K562 (cell line): ENCODE data around the gene UPK2. TPM values are rescaled to one million over a fixed set of nuclear protein-coding genes. Genes with fewer than 3 reads are reported as not detected.

Source experiments
- CCAR2 ChIP-seq: fragments of 200-400 bp; formaldehyde crosslinking; IDR thresholded peaks from 2 replicates; pipeline ENCODE4 v1.6.1; 2017; ENCODE audit warnings: mild to moderate bottlenecking, low read depth, low read length
- CEBPB ChIP-seq: fragments of 450-650 bp; IDR thresholded peaks from 2 replicates; pipeline ENCODE4 v1.6.1; 2016; ENCODE audit warnings: missing genetic modification characterization, missing compliant biosample characterization
- CREB3 ChIP-seq: fragments of 450-650 bp; conservative IDR thresholded peaks from 2 replicates; pipeline ENCODE4 v1.6.1; 2016; ENCODE audit warnings: missing genetic modification characterization, low read depth, mild to moderate bottlenecking, missing compliant biosample characterization, moderate library complexity
- GABPA ChIP-seq: fragments of 200-800 bp; sonication (Bioruptor generic); conservative IDR thresholded peaks from 2 replicates; pipeline ENCODE4 v1.6.1; 2016; ENCODE audit warnings: low read depth, missing genetic modification characterization, missing compliant biosample characterization
- GTF2F1 ChIP-seq: IDR thresholded peaks from 2 replicates; pipeline ENCODE4 v1.6.1; 2011; ENCODE audit warnings: low read depth, low read length, improper control_type of control experiment
- HIVEP1 ChIP-seq: fragments of 250-450 bp; sonication (Bioruptor Pico); IDR thresholded peaks from 2 replicates; pipeline ENCODE4 v1.4.0; 2020; ENCODE audit warnings: mild to moderate bottlenecking
- MAFG ChIP-seq: fragments of 450-650 bp; conservative IDR thresholded peaks from 2 replicates; pipeline ENCODE4 v1.6.1; 2016; ENCODE audit warnings: missing genetic modification characterization, missing compliant biosample characterization
- NFE2 ChIP-seq: IDR thresholded peaks from 2 replicates; pipeline ENCODE4 v1.6.1; 2014; ENCODE audit warnings: antibody characterized with exemption, low read depth
- NR2C1 ChIP-seq, 2 experiments: fragments of 450-650 bp; IDR thresholded peaks; 2 replicates each; pipeline ENCODE4 v1.6.1; 2017; ENCODE audit warnings: mild to moderate bottlenecking in 2 of 2, antibody characterized with exemption in 1 of 2, inconsistent platforms in 1 of 2, missing compliant biosample characterization in 1 of 2, missing genetic modification characterization in 1 of 2
- PCBP2 ChIP-seq: fragments of 200-400 bp; formaldehyde crosslinking; IDR thresholded peaks from 2 replicates; pipeline ENCODE4 v1.6.1; 2018; ENCODE audit warnings: low read length, low read depth, mild to moderate bottlenecking, moderate library complexity; ENCODE audit not compliant: poor library complexity, severe bottlenecking
- PHB2 ChIP-seq: fragments of 450-650 bp; IDR thresholded peaks from 2 replicates; pipeline ENCODE4 v1.6.1; 2017; ENCODE audit warnings: low read depth
- PPARD ChIP-seq: fragments of 250-450 bp; sonication (Bioruptor Pico); IDR thresholded peaks from 2 replicates; pipeline ENCODE4 v1.8.0; 2022; ENCODE audit warnings: inconsistent platforms, mild to moderate bottlenecking, moderate library complexity
- SIX5 ChIP-seq, 2 experiments: IDR thresholded peaks; 2 replicates each; pipeline ENCODE4 v1.6.1; 2011; ENCODE audit warnings: low read length in 2 of 2, borderline replicate concordance in 1 of 2, low read depth in 1 of 2, mild to moderate bottlenecking in 1 of 2, moderate library complexity in 1 of 2; ENCODE audit not compliant: insufficient read depth in 1 of 2
- SRSF7 ChIP-seq: fragments of 200-400 bp; formaldehyde crosslinking; optimal IDR thresholded peaks from 2 replicates; pipeline ENCODE3; 2017; ENCODE audit warnings: mild to moderate bottlenecking, low read depth, low read length
- TAF1 ChIP-seq: IDR thresholded peaks from 2 replicates; pipeline ENCODE4 v1.6.1; 2011; ENCODE audit warnings: mild to moderate bottlenecking, low read length, moderate library complexity; ENCODE audit not compliant: insufficient read depth, control insufficient read depth, severe bottlenecking; ENCODE audit errors: extremely low read depth
- THRA ChIP-seq: fragments of 450-650 bp; IDR thresholded peaks from 2 replicates; pipeline ENCODE4 v1.6.1; 2017; ENCODE audit warnings: mild to moderate bottlenecking, moderate library complexity
- USF1 ChIP-seq: sonication (generic); formaldehyde crosslinking; IDR thresholded peaks from 2 replicates; pipeline ENCODE4 v1.9.0; 2022; ENCODE audit warnings: mild to moderate bottlenecking, missing genetic modification reagents
- ZNF280B ChIP-seq: fragments of 250-450 bp; sonication (Bioruptor Pico); IDR thresholded peaks from 2 replicates; pipeline ENCODE4 v1.5.1; 2021; ENCODE audit warnings: mild to moderate bottlenecking
- ZNF384 ChIP-seq: IDR thresholded peaks from 2 replicates; pipeline ENCODE4 v1.6.1; 2012; ENCODE audit warnings: low read depth, low read length, improper control_type of control experiment
- ZNF395 ChIP-seq: fragments of 200-800 bp; sonication (Bioruptor generic); IDR thresholded peaks from 2 replicates; pipeline ENCODE4 v1.6.1; 2017; ENCODE audit warnings: missing genetic modification characterization, missing compliant biosample characterization
- ZNF644 ChIP-seq: fragments of 200-800 bp; sonication (Bioruptor generic); IDR thresholded peaks from 2 replicates; pipeline ENCODE4 v1.6.1; 2016; ENCODE audit warnings: low read depth, missing genetic modification characterization, missing compliant biosample characterization
- ZNF780A ChIP-seq: fragments of 250-450 bp; sonication (Bioruptor Pico); IDR thresholded peaks from 2 replicates; pipeline ENCODE4 v1.5.0; 2021; ENCODE audit warnings: mild to moderate bottlenecking
- polyA plus RNA-seq, 8 experiments: library from polyadenylated mRNA; depleted of rRNA in 4 of 8; stranded (reverse) in 5 of 8; unstranded in 3 of 8; fragments of >200 nt; fragmentation: Nextera tagmentation in 2 of 8; fragmentation: Illumina TruSeq in 1 of 8; extraction: Ambion mirVana in 2 of 8; extraction: Trizol in 1 of 8; gene quantifications; 2 replicates each; pipeline versions ENCODE4 v1.2.1 to v1.2.3, GENCODE V29; 2011 to 2014; ENCODE audit warnings: inconsistent platforms in 1 of 8, missing spikeins in 1 of 8
- total RNA-seq, 7 experiments: library from RNA; depleted of rRNA in 6 of 7; stranded (reverse); fragments of >200 nt in 6 of 7; fragmentation: Illumina TruSeq in 2 of 7; extraction: Trizol in 2 of 7; gene quantifications; 2 replicates each; pipeline versions ENCODE4 v1.2.1 to v1.2.3, GENCODE V29; 2011 to 2021; ENCODE audit warnings: low replicate concordance in 1 of 7

The UPK2 gene
- total and polyA plus RNA-seq, 9 of the 15 experiments (the other 6 are each of a cell fraction or from before 2014, with no cell fraction given) = not detected

- TF ChIP-seq ZNF280B (CRISPR knock-in tag) (no peak), ZNF395 (CRISPR knock-in tag) (peak; percentile 64; the same call in 1 of the 2 replicates), PCBP2 (no peak), ZNF384 (no peak), SRSF7 (no peak), USF1 (CRISPR knock-in tag) (no peak; the same call in 1 of the 2 replicates), GTF2F1 (no peak), MAFG (tag) (0 out of 2 replicates have a peak, but pooled peaks have one; percentile 19), SIX5 (IDR thresholded peaks at IDR 0.05; ENCODE audit: borderline replicate concordance in 1 of 2, insufficient read depth in 1 of 2, low read depth in 1 of 2, low read length in 2 of 2) (no peak), CREB3 (tag) (0 out of 2 replicates have a peak, but pooled peaks have one; percentile 47), GABPA (tag) (peak; percentile 55), TAF1 (no peak), HIVEP1 (CRISPR knock-in tag) (no peak), THRA (no peak), NR2C1 (IDR thresholded peaks at IDR 0.05) (peak; percentile 47; the same call in 1 of the 2 replicates), NR2C1 (tag; IDR thresholded peaks at IDR 0.05) (peak; percentile 70), NFE2 (peak; percentile 75), ZNF644 (tag) (no peak), CEBPB (tag) (no peak), CCAR2 (no peak), PPARD (CRISPR knock-in tag) (no peak), PHB2 (0 out of 2 replicates have a peak, but pooled peaks have one; percentile 33), ZNF780A (no peak)
These were observed 43.2 kb upstream of the UPK2 start (continued) for GRCh38 chr11:118912742-118913410.
